ENCODE results near the gene PITPNC1. TPM values are rescaled to one million over a fixed set of nuclear protein-coding genes. Genes with fewer than 3 reads are reported as not detected.
"Not testable (repeated sequence)": the region's sequence is repeated elsewhere in the genome, so short reads cannot be mapped to it uniquely, and the experiment has no call there.

Gene PITPNC1
- polyA plus RNA-seq, 1 experiment = 9.1 TPM

GRCh38 chr17:67470163-67470562 is 93.1 kb downstream of the PITPNC1 start:
- DNase-seq (ENCODE audit: low read depth, low spot score) = no peak
- POLR2A ChIA-PET = no interaction called here
- H3K27me3 ChIP-seq (ENCODE audit: control insufficient read depth, insufficient read depth, low read length) = no peaks in the 10 kb centered on the region
- H3K9me3 ChIP-seq (ENCODE audit: control insufficient read depth, insufficient read depth, low read length) = no peaks in the 10 kb centered on the region; the same call in 1 of the 2 replicates
- H3K4me3 ChIP-seq (ENCODE audit: low read depth, low read length) = no peak overlapping the region
- TF ChIP-seq CTCF (IDR thresholded peaks at IDR 0.05; ENCODE audit: low read depth, low read length) = no peak
- no peak overlapping the region for H3K27ac ChIP-seq (ENCODE audit: low read depth, low read length)
- CTCF ChIA-PET = interaction anchor here (0.6 kb wide), 1 partner anchor 84 kb away, joined by 4 read pairs; no protein-coding TSS in a partner anchor

- Histone ChIP-seq H3K4me3 (ENCODE audit: low read depth, low read length) (no peak overlapping the region), H3K27me3 (ENCODE audit: control insufficient read depth, insufficient read depth, low read length) (no peaks in the 10 kb centered on the region), H3K27ac (ENCODE audit: low read depth, low read length) (no peak overlapping the region), H3K9me3 (ENCODE audit: control insufficient read depth, insufficient read depth, low read length) (no peaks in the 10 kb centered on the region; the same call in 1 of the 2 replicates)
- ChIA-PET POLR2A (no interaction called here), CTCF (no interaction called here)
- no peak for DNase-seq (ENCODE audit: low read depth, low spot score)
- no peak for TF ChIP-seq CTCF (IDR thresholded peaks at IDR 0.05; ENCODE audit: low read depth, low read length)
Observed at GRCh38 chr17:67471118-67471517, 94.0 kb downstream of the PITPNC1 start.

- H3K27me3 ChIP-seq (ENCODE audit: control insufficient read depth, insufficient read depth, low read length); H3K9me3 ChIP-seq (ENCODE audit: control insufficient read depth, insufficient read depth, low read length); H3K4me3 ChIP-seq (ENCODE audit: low read depth, low read length); DNase-seq (ENCODE audit: low read depth, low spot score); H3K27ac ChIP-seq (ENCODE audit: low read depth, low read length): not testable (repeated sequence)
- ChIA-PET CTCF (interaction anchor here (0.5 to 0.6 kb wide), 3 partner anchors 24 to 469 kb away, joined by 4 read pairs; no protein-coding TSS in a partner anchor), POLR2A (interaction anchor here (0.7 kb wide), 1 partner anchor 96 kb away, joined by 3 read pairs; the partner anchor contains the start of gene PITPNC1)
Observed at GRCh38 chr17:67472606-67473005, 95.5 kb downstream of the PITPNC1 start.

- DNase-seq (ENCODE audit: low read depth, low spot score) = no peak
- Histone ChIP-seq H3K9me3 (ENCODE audit: control insufficient read depth, insufficient read depth, low read length) (no peaks in the 10 kb centered on the region; the same call in 1 of the 2 replicates), H3K27ac (ENCODE audit: low read depth, low read length) (no peak overlapping the region), H3K27me3 (ENCODE audit: control insufficient read depth, insufficient read depth, low read length) (no peaks in the 10 kb centered on the region), H3K4me3 (ENCODE audit: low read depth, low read length) (no peak overlapping the region)
- POLR2A ChIA-PET = no interaction called here
- CTCF ChIA-PET = interaction anchor here (0.6 to 4.3 kb wide), 10 partner anchors 10 to 243 kb away, joined by 3 to 34 read pairs (median 4); no protein-coding TSS in a partner anchor
- no peak for TF ChIP-seq CTCF (IDR thresholded peaks at IDR 0.05; ENCODE audit: low read depth, low read length)
Observed at GRCh38 chr17:67474081-67474661, 97.1 kb downstream of the PITPNC1 start.

- POLR2A ChIA-PET = interaction anchor here (0.6 kb wide), 1 partner anchor 44 kb away, joined by 4 read pairs; no protein-coding TSS in a partner anchor
- Histone ChIP-seq H3K9me3 (ENCODE audit: control insufficient read depth, insufficient read depth, low read length) (no peaks in the 10 kb centered on the region; the same call in 1 of the 2 replicates), H3K27ac (ENCODE audit: low read depth, low read length) (no peak overlapping the region), H3K27me3 (ENCODE audit: control insufficient read depth, insufficient read depth, low read length) (no peaks in the 10 kb centered on the region), H3K4me3 (ENCODE audit: low read depth, low read length) (no peak overlapping the region)
- TF ChIP-seq CTCF (IDR thresholded peaks at IDR 0.05; ENCODE audit: low read depth, low read length) = peak; percentile 88
- DNase-seq (ENCODE audit: low read depth, low spot score) = no peak
- CTCF ChIA-PET = interaction anchor here (0.6 to 4.3 kb wide), 26 partner anchors 8 to 242 kb away, joined by 3 to 34 read pairs (median 4); no protein-coding TSS in a partner anchor
Observed at GRCh38 chr17:67475161-67475937, 98.3 kb downstream of the PITPNC1 start.
